Stimulated activated naive B cell treated with anti-CD40 and anti-IgM and Interleukin-4, amounts not matched to agents 10 μg/mL and 1 μg/mL and 100 μg/mL, for 72 hours (primary cell): ENCODE results near the gene NR1H3.
A peak's percentile ranks its signal among the peaks of the same experiment; 100 is the strongest.

Experiments used
- ATAC-seq, 2 donors: fragments of 150-1000 bp; cut with Tn5 transposase; replicated peaks; 2 replicates each; pipeline ENCODE4 v1.10.0; 2021; ENCODE audit warnings: moderate library complexity in 1 of 2
- DNase-seq: peaks from one replicate; pipeline ENCODE4 v3.0.0; 2021
- H3K27ac Mint-ChIP-seq: one replicate; pipeline ENCODE4 v1.8.0; 2022; ENCODE audit warnings: mild to moderate bottlenecking, mixed read lengths
- H3K27me3 Mint-ChIP-seq, 2 donors: one replicate each; pipeline ENCODE4 v1.8.0; 2022; ENCODE audit warnings: mixed read lengths in 2 of 2
- H3K36me3 Mint-ChIP-seq, 2 donors: one replicate each; pipeline ENCODE4 v1.8.0; 2022; ENCODE audit warnings: mixed read lengths in 2 of 2, mild to moderate bottlenecking in 1 of 2
- H3K4me1 Mint-ChIP-seq, 2 donors: one replicate each; pipeline ENCODE4 v1.8.0; 2022; ENCODE audit warnings: mixed read lengths in 2 of 2, mild to moderate bottlenecking in 1 of 2
- H3K4me3 Mint-ChIP-seq, 2 donors: one replicate each; pipeline ENCODE4 v1.8.0; 2022; ENCODE audit warnings: mild to moderate bottlenecking in 2 of 2, mixed read lengths in 2 of 2, moderate library complexity in 1 of 2
- H3K9me3 Mint-ChIP-seq, 2 donors: one replicate each; pipeline ENCODE4 v1.8.0; 2022; ENCODE audit warnings: mixed read lengths in 2 of 2, mild to moderate bottlenecking in 1 of 2

Gene NR1H3

DNA sequence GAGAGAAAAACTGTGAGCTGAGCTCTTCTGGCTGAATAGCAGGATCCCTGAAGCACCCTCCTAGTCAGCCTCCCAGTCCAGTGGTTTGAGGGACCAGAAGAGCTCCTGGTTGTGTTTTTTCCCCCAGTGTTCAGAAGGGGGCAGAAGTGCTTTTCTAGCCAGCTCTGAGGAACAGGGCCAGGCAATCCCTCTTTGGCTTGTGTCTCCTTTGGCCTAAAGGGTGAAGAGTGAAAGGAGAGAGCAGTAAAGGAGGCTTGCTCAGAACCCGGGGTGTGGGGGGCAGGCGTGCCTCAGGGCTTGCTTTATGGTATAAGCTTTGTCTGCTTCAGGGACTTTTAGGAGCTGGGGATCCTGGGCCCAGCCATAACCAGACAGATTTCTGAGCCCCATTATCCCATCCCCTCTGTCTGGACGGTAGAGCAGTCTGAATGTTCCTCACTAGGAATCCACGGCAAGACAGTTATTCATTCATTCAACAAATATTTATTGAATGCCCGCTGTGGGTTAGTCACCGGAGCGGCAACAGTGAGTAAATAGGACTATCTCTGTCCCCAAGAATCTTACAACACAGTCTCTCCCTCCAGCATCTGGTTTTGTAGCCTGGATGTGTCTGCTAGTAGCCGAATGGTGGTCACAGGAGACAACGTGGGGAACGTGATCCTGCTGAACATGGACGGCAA is 23.7 kb upstream of the NR1H3 start:
- Mint-ChIP-seq H3K27ac (peak overlapping the region; percentile 68), H3K36me3 (peaks cover 58 to 69% of the 10 kb centered on the region in 2 donors), H3K4me3 (no peak overlapping the region), H3K27me3 (no peaks in the 10 kb centered on the region), H3K4me1 (peaks cover 18 to 26% of the 10 kb centered on the region in 2 donors), H3K9me3 (no peaks in the 10 kb centered on the region)
- ATAC-seq: peak in 1 of 2 donors; percentile 39
- no peak for DNase-seq

DNA sequence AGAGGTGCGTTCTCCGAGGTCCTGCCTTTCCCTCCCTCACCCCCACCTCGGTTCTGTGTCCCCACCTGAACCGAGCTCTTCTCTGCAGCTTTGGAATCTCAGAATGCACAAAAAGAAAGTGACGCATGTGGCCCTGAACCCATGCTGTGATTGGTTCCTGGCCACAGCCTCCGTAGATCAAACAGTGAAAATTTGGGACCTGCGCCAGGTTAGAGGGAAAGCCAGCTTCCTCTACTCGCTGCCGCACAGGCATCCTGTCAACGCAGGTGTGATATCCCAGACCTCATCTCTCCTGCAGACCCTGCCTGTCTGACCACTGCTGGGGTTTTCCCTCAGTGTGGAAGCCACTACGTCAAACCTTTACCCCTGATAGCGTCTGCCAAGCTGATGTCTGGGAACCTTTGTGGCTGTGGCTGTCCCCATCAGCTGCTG is 23.1 kb upstream of the NR1H3 start:
- peak; percentile 39 to 40 for ATAC-seq
- Mint-ChIP-seq H3K27ac (peak overlapping the region; percentile 68), H3K4me1 (peaks cover 19 to 23% of the 10 kb centered on the region in 2 donors), H3K27me3 (no peaks in the 10 kb centered on the region), H3K4me3 (peak overlapping the region in 1 of 2 donors; percentile 4), H3K36me3 (peaks cover 58 to 70% of the 10 kb centered on the region in 2 donors), H3K9me3 (no peaks in the 10 kb centered on the region)
- DNase-seq: no peak

DNA sequence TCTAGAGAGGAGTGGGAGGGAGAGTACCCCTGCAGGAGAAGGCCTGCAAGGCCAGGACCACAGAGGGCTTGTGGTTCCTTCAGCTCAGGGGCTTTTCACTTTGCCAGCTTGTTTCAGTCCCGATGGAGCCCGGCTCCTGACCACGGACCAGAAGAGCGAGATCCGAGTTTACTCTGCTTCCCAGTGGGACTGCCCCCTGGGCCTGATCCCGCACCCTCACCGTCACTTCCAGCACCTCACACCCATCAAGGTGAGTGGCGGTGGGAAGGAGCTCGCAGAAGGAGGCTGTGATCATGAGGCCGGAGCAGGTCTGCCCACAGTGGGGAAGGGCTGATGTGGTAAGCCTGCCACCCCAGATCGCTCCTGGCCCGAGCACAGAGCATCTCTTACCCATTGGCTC is 22.6 kb upstream of the NR1H3 start:
- DNase-seq: no peak
- Mint-ChIP-seq H3K9me3 (no peaks in the 10 kb centered on the region), H3K4me3 (peak overlapping the region in 1 of 2 donors; percentile 4), H3K27ac (no peak overlapping the region), H3K27me3 (no peaks in the 10 kb centered on the region), H3K4me1 (peaks cover 23% of the 10 kb centered on the region in 2 donors), H3K36me3 (peaks cover 60 to 74% of the 10 kb centered on the region in 2 donors)
- no peak for ATAC-seq

DNA sequence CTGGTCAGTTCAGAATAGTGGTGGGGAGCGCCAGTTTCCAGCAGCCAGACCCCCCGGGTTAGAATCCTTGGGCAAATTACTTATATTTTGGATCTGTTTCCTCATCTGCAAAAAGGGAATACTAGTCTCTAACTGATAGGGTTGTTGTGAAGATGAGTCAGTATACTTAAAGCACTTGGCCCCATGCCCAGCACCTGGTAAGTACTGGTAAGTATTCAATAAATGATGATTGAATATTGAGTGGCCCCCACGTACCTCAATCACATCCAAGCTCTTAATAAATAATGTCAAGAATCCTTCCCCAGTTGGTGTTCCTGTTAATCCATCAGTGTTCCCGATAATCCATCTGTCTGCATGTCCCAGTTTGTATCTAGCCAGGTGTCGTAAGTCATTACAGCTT is 21.3 kb upstream of the NR1H3 start:
- Mint-ChIP-seq H3K4me3 (no peak overlapping the region), H3K36me3 (peaks cover 60 to 75% of the 10 kb centered on the region in 2 donors)
- no peak for DNase-seq

DNA sequence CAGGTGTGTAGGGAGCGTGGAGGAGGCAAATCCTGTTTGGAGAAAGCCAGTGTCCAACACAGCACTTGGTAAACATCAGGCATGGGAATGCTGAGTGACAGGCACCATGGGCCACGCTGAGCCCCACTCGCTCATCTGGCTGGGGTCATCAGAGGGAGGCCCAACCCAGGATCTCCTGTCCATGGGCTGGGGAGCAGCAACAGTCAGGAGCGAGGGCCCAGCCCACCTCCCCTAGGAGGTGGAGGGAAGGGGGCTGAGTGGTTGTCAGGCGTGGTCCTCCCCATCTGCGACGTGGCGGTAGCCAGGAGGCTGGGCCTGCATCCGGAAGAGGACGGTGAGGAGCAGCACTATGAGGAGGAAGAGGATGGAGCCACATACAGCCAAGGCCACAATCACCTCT is 17.9 kb upstream of the NR1H3 start:
- Mint-ChIP-seq H3K4me3 (peak overlapping the region; percentile 7 to 54), H3K27me3 (no peaks in the 10 kb centered on the region), H3K27ac (peak overlapping the region; percentile 89), H3K4me1 (peaks cover 13 to 22% of the 10 kb centered on the region in 2 donors), H3K9me3 (no peaks in the 10 kb centered on the region), H3K36me3 (peaks cover 66 to 86% of the 10 kb centered on the region in 2 donors)
- DNase-seq (no peak), ATAC-seq (no peak)

More for the DNA sequence above, 21.3 kb upstream of the NR1H3 start:
- no peak for ATAC-seq
- H3K9me3 Mint-ChIP-seq: no peaks in the 10 kb centered on the region
- H3K27ac Mint-ChIP-seq: no peak overlapping the region
- H3K27me3 Mint-ChIP-seq: no peaks in the 10 kb centered on the region
- H3K4me1 Mint-ChIP-seq: peaks cover 18 to 23% of the 10 kb centered on the region in 2 donors

- DNase-seq (no peak), ATAC-seq (peak; percentile 17 to 26)
- Mint-ChIP-seq H3K27me3 (no peaks in the 10 kb centered on the region), H3K4me3 (peak overlapping the region in 1 of 2 donors; percentile 1), H3K27ac (peak overlapping the region; percentile 62), H3K4me1 (peaks cover 5 to 23% of the 10 kb centered on the region in 2 donors), H3K9me3 (no peaks in the 10 kb centered on the region), H3K36me3 (peaks cover 62 to 86% of the 10 kb centered on the region in 2 donors)
Observed at GRCh38 chr11:47241841-47242301, 15.9 kb upstream of the NR1H3 start.

- H3K27ac Mint-ChIP-seq: peak overlapping the region; percentile 47
- peaks cover 58 to 82% of the 10 kb centered on the region in 2 donors for H3K36me3 Mint-ChIP-seq
- H3K4me3 Mint-ChIP-seq: peak overlapping the region in 1 of 2 donors; percentile 30
Observed at GRCh38 chr11:47242596-47243192, 15.1 kb upstream of the NR1H3 start.

DNA sequence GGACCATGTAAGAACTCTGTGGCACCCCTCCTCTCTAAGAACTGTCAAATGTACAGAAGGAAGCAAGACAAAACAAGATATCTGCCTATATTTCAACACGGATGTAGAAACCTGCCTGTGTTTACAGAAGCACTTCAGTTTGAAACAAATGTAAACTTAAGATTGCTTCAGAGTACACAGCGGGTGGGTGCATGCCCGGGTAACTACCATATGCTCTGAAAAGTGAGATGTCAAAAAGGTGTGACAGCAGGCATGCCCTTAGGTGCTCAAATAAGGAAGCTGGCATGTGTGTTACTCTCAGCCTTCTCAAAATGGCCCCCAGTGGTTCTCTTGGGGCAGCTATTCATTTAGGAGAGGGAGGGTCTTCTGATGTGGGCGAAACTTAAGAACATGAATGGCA is 14.3 kb upstream of the NR1H3 start:
- H3K27ac Mint-ChIP-seq: peak overlapping the region; percentile 27
- no peak overlapping the region for H3K4me3 Mint-ChIP-seq
- H3K27me3 Mint-ChIP-seq: no peaks in the 10 kb centered on the region
- DNase-seq (no peak), ATAC-seq (no peak)
- no peaks in the 10 kb centered on the region for H3K9me3 Mint-ChIP-seq
- peaks cover 17 to 21% of the 10 kb centered on the region in 2 donors for H3K4me1 Mint-ChIP-seq
- peaks cover 51 to 75% of the 10 kb centered on the region in 2 donors for H3K36me3 Mint-ChIP-seq

More at GRCh38 chr11:47242596-47243192, 15.1 kb upstream of the NR1H3 start:
- ATAC-seq: peak; percentile 21 to 24
- peaks cover 11 to 21% of the 10 kb centered on the region in 2 donors for H3K4me1 Mint-ChIP-seq
- no peaks in the 10 kb centered on the region for H3K9me3 Mint-ChIP-seq
- H3K27me3 Mint-ChIP-seq: no peaks in the 10 kb centered on the region
- DNase-seq: no peak

GRCh38 chr11:47244448-47245350 is 13.1 kb upstream of the NR1H3 start:
- no peak for DNase-seq
- Mint-ChIP-seq H3K9me3 (no peaks in the 10 kb centered on the region), H3K27ac (peak overlapping the region; percentile 60), H3K4me1 (peaks cover 17 to 24% of the 10 kb centered on the region in 2 donors), H3K4me3 (peak overlapping the region in 1 of 2 donors; percentile 19), H3K36me3 (peaks cover 46 to 66% of the 10 kb centered on the region in 2 donors), H3K27me3 (no peaks in the 10 kb centered on the region)
- ATAC-seq: no peak

GRCh38 chr11:47245611-47246357 is 12.0 kb upstream of the NR1H3 start:
- no peak for ATAC-seq
- no peaks in the 10 kb centered on the region for H3K9me3 Mint-ChIP-seq
- peaks cover 39 to 58% of the 10 kb centered on the region in 2 donors for H3K36me3 Mint-ChIP-seq
- DNase-seq: no peak
- H3K27ac Mint-ChIP-seq: no peak overlapping the region
- peaks cover 17 to 20% of the 10 kb centered on the region in 2 donors for H3K4me1 Mint-ChIP-seq
- H3K27me3 Mint-ChIP-seq: no peaks in the 10 kb centered on the region
- no peak overlapping the region for H3K4me3 Mint-ChIP-seq

GRCh38 chr11:47247502-47247901 is 10.3 kb upstream of the NR1H3 start:
- peaks cover 25 to 42% of the 10 kb centered on the region in 2 donors for H3K36me3 Mint-ChIP-seq
- no peaks in the 10 kb centered on the region for H3K9me3 Mint-ChIP-seq
- ATAC-seq (no peak), DNase-seq (no peak)
- no peak overlapping the region for H3K27ac Mint-ChIP-seq
- no peaks in the 10 kb centered on the region for H3K27me3 Mint-ChIP-seq
- peaks cover 11 to 17% of the 10 kb centered on the region in 2 donors for H3K4me1 Mint-ChIP-seq
- H3K4me3 Mint-ChIP-seq: peak overlapping the region; percentile 99

DNA sequence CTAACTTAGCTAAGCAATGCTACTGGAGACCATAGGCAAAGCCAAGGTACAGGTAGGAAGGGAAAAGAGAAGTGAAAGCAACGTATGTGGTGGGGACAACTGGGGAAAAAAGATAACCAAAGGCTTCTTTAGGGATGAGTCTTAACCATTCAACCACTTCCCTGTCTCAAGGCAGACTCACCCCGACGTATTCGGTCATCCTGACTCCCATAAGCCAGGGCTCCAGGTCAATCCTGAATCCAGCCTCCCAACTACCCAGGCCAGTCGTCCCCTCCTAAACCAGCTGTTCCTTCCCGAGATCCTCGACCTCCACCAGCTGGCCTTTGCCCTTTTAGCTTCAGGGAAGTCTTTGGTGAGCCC is 9.5 kb upstream of the NR1H3 start:
- peaks cover 11 to 17% of the 10 kb centered on the region in 2 donors for H3K4me1 Mint-ChIP-seq
- ATAC-seq (peak; percentile 44 to 59), DNase-seq (no peak)
- H3K27ac Mint-ChIP-seq: peak overlapping the region; percentile 100
- no peaks in the 10 kb centered on the region for H3K9me3 Mint-ChIP-seq
- H3K27me3 Mint-ChIP-seq: no peaks in the 10 kb centered on the region
- H3K36me3 Mint-ChIP-seq: peaks cover 23 to 34% of the 10 kb centered on the region in 2 donors
- peak overlapping the region; percentile 99 for H3K4me3 Mint-ChIP-seq

DNA sequence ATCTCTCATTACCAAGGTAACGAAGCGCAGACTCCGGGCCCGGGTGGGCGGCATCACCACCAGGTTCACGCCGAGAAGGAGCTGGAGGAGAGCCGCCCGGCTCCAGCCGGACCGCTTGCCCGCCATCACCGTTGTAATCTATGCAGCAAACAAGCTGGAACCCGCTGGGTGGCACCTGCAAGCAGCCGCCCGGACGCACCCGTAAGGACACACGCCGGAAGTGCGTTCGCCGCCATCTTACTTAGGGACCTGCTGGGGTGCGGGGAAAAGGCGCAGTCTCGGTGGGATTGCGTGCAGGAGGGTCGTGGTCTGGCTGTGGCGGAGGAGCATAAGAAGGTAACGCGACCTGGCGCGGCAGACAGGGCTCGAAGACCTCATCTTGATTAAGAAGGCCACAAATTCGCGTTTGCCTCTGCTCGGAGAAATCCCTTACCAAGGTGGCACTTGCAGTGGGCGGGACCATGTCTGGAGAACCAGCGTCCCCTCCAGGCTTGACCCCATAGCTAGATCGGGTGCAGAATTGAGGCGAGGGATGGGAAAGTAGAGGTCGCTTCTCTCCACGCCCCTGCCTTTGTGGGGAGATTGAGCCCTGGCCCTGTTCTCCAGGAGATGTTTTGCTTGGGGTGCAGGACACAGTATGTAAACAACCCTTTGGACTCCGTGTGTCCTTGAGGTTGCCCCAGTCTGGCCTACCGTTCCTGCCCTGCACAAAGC is 9.0 kb upstream of the NR1H3 start, which contains the start of gene ACP2:
ACP2 (minus strand) TSS at position 151 of the 714 bp plus-strand sequence; CDS start at position 126, 25 bp downstream.
- Mint-ChIP-seq H3K4me1 (peaks cover 11 to 17% of the 10 kb centered on the region in 2 donors), H3K27ac (peak within 1 kb of the TSS; percentile 100), H3K36me3 (peaks cover 19 to 29% of the 10 kb centered on the region in 2 donors), H3K27me3 (no peaks in the 10 kb centered on the region), H3K9me3 (no peaks in the 10 kb centered on the region), H3K4me3 (peak within 1 kb of the TSS; percentile 99)
- peak; percentile 84 for DNase-seq
- peak; percentile 93 to 96 for ATAC-seq
